T-helper 1 cell treated with Interleukin-12 subunit alpha and Interleukin-12 subunit beta and Interleukin-4 antibody, amounts not matched to agents 30 ng/mL and 1 ng/mL, for 36 hours (primary cell): ENCODE measurements around the gene PDGFC. TPM values are rescaled to one million over a fixed set of nuclear protein-coding genes. Genes with fewer than 3 reads are reported as not detected.
"Not testable (repeated sequence)": the region's sequence is repeated elsewhere in the genome, so short reads cannot be mapped to it uniquely, and the experiment has no call there.

ENCODE experiments used
- intact Hi-C: fragments of 100-400 bp; cut with micrococcal nuclease; formaldehyde crosslinking; loops from one replicate; pipeline ENCODE4 v1.15.1; 2024
- total RNA-seq: library from RNA; stranded (reverse); gene quantifications from 2 replicates; pipeline ENCODE4 v1.2.3, GENCODE V29; 2022

Gene PDGFC
- total RNA-seq, 1 donor from 2014 or later = not detected

DNA sequence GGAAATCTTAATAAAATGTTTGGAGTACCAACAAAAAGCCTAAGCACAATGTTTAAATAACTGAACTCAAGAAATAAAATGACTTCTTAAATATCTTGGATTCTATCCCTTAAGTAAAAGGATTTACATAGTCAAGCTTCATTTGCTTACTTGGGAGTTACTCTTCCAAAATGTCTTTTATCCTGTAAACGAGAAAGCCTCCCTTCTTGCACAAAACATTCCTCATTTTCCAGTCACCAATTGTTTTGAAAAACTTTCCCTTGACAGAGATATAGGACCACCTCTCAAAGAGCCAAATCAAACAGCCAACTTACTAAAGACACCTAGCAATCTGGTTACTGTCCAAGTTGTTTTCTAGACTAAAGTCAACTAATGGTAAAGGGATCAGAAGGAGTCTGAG, 18.6 kb downstream of the PDGFC start:
- intact Hi-C loops = no loop called here

DNA sequence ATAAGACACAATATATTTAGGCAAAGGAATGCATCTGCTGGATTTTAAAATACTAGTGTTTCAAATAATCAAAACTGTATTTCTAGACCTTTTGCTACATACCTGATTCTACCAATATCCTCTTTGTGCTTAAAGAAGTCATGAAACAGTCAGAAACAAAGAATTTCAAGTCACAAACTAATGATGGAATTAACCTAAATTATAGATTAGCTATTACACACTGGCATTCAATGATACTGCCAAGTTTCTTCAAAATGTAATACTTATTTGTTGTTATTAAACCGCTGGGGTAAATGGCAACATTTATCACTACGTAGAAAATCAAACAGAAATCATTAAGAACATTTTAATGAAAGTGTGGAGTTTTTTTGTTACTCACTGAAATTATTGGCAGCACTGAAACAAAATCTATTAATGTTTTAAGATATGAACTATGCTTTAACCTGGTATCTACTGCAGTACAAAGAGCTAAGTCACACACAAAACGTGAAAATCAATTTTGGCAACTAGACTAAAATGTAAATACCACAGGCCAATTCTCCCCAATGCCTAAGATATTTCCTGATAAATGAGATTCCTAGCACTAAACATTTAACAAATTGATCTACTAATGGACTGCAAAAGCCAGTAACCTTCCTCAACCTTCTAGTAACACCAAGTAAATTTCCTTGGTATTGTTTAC, 19.4 kb downstream of the PDGFC start:
- intact Hi-C loops = no loop called here

DNA sequence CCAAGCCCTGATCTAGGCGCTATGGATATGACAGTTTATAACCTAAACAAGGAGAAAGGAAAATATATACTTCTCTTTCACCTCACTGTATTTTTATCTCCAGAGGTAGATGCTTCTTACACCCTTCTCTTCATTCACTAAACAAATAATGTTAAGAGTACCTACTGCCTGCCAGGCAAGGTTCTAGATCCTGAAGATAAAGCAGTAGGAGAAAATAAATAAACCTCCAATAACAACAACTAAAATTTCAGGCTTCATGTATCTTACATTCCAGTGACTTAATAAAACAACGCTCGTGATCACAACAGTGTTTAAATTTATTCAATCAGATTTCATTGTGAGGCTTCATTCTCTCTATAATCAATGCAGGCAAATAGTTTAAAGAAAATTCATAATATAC, 20.7 kb downstream of the PDGFC start:
- intact Hi-C loops = no loop called here

DNA sequence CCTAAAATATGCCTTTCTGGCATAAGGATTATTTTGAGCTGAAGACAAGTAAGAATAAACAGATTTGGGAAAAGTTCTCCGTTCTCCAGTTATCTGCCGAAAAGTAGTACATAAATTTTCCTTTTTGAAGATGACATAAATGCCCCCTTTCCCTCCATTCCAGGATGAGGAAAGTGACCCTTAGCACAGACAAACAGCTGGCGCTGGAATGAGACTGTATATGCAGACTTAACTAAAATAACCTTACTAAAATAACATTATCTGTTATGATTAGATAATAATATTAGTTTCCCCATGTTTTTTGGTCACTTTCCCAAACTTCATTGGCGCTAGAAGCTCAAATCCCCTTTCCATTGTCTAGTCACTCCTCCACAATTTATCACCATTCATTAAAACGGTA, 21.5 kb downstream of the PDGFC start:
- intact Hi-C loops = no loop called here

DNA sequence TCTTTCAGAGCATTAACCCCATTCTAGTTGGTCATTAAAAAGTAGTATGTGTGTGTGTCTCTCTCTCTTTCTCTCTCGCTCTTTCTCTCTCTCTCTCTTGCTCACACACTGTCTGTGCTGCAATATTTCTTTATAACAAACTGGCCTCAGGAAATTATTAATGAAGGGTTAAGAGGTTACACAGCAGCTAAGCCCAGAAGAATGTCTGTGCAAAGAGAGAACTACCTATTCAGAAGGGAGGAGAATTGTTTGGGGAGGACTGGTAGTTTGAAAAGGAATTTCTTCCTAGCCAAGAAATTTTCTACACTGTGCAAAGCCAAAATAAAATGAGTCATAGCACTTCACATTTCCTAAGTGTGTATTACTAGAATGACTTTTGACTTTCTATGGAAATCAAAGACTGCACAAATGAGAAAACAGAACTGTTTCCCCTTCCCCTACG, 22.2 kb downstream of the PDGFC start:
- intact Hi-C loops = no loop called here

DNA sequence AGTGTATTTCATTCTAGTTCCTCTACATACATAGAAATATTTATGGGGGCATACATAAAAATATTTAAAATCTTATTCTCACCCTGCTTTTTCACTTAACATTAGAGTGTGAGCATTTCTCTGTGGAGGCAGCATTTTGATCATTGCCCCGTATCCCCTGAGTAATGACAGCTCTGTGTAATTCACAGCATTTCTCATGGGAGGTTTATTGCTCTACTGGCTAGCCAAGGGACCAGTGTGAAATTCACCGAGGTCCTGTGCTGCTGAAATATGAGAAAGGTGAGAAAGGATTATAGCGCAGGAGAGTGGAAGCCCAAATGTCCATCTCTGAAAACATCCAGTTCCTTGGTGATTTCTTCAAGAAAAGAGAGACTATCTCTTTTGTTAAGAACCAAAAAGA, 22.9 kb downstream of the PDGFC start:
- intact Hi-C loops = no loop called here

DNA sequence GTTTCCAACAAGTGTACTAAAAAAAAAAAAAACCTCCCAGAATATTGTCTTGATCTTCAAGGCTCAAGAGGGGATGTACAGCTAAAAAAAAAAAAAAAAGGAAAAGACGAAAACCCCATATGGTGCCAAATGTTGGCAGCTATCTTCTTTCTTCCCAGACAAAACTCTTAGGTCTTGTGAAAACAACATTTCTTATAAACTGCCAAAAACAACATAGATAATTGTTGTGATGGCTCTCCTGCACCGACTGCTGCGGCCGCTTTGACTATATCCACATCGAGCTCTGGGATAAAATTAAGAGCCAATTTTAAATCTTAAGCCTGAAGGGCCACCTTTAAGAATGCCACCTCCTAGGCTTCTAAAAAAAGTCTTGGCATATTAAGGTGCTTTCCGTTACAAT, 23.5 kb downstream of the PDGFC start:
- intact Hi-C loops = no loop called here

DNA sequence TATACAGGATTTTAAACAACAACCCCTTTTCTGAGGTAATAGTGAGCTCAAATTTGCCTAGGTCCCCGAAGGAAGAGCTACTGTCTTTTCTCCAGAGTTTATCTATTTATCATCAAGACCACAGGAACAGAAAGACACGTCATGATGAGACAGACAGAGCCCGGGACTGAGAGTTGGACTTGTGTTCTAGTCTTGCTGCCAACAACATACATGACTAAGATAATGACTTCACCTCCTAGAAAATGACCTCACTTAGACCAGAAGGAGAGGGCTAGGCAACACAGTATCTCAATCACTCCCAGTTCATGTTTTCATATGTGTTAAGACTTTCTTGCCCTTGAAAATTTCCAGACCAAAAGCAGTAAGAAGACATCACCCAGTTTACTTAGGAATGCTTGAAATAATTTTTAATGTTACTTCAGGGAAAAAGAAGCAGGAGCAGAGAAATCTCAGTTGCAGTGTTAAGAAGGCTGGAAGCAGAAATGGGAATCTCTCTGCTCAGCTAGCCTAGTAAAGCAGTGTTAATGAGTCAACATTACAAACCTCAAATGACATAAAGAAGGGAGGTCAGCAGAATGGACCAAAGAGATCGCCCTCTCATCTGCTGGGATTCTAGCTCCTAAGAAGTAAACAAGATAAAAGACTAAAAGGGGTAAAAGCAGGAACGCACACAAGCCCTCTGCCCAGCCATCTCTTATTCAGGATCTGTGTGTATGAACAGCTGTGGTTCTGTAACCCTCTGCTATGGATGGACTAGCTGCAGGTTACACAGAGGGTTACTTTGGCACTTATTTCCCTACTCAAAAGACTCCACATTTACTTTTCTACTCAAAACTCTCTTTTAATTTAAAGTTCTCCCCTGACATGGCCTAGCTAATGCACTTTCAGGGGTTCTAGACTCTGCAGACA, 24.8 kb downstream of the PDGFC start:
- intact Hi-C loops = no loop called here

DNA sequence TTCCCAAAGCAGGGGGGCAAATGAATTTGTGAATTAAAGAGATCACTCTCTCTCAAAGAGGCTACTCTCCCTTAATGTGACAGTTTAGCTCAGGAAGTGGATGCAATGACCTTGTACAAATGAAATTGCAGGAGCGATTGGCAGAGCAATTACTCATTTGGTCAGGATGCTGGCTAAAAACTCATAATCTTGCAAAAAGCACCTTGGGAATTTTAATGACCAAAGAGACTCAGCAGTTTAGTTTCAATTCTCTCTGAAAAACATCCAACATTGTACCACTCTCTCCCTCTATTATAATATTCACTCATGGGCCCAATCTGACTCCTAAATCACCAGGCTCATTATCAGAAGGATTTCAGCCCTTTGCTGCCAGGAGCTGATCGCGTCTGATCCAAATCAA, 26.1 kb downstream of the PDGFC start:
- intact Hi-C loops = no loop called here

DNA sequence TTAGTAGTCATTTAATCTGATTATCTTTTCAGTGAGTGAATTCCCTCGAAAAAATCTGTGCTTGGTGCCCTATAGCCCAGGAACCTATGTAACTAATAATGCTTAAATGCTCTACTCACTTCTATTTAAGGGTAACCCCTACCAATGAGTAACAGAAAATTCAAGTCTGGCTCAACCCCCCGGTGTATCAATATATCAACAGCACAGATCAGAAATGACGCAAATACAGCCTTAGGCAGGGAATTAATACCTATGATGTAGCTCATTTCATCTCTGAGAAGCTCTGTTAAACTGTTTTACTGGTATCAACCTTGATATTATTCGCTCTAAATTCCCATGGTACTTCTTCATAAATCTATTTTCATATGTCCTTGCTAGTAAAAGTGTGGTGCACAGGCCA, 28.6 kb downstream of the PDGFC start:
- intact Hi-C loops = no loop called here

DNA sequence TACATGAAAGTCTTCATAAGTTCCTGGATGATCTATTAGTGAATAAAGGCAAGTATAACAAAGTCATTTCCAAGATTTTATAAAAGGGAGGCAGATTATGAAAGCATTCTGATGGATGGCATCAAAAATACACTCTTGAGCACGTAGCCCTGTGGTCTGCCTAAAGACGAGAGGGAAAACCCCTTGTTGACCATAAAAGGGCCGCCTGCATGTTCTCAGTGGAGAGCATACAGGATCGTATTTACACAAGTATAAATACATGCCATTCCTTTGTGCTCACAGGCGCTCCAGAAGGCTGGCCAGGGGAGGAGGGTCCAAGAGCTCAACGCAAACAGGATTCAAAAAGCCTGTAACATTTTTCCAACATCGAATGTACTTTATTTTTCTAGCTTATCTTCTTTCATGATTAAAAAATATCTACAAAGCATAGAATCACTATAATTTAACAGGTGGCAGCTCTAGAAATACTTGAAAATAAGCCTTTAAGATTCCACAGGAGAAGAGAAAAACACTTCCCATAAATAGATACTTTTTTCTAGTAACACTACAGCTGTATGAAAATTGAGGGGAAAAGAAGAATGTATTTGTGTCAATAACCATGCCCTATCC, 29.6 kb downstream of the PDGFC start:
- intact Hi-C loops = no loop called here

DNA sequence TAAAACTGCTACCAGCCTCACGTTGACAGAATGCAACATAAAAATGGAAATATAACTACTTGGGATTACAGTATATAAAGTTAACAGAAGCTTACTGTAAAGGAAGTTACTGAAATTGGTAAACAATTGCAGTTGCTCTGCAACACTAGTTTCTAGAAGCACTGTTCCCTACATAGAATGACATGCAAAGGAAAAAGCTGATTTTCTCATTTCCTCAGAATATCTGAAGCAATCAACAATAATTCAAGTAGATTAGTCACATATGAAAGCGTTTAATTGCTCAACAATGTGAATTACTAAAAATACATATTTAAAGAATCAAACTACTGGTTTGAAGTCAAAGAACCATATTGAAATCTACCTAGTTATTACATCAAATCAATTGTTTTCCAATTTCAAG, 31.8 kb downstream of the PDGFC start:
- intact Hi-C loops = no loop called here

DNA sequence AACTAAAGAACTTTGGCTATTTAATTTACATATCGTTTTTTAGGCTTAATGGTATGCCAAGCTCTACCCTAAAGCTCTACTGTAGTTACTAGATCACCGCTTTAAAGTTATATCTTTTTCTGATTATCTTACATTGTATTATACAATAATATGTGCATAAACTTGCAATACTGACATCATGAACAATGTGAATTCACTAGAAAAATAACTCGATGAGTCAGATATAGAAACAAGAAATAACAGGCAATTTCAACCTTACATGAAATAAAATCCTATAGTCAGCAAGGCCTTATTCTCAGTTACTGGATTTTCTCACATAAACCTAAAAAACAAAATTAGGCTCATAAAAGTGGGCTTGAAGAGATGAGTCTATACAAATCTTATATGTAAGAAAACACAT, 32.5 kb downstream of the PDGFC start:
- intact Hi-C loops = no loop called here

DNA sequence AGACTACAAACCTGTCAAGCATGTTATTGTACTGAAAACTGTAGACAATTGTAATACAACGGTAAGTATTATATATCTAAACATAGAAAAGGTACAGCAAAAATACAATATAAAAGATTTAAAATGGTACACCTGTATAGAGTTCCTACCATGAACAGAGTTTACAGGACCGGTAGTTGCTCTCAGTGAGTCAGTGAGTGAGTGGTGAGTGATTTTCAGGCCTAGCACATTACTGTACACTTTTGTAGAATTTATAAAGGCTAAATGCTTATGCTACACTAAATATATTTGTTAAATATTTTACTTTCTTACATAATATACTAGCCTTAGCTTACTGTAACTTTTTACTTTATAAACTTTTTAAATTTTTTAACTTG, 37.4 kb downstream of the PDGFC start:
- intact Hi-C loops = no loop called here

DNA sequence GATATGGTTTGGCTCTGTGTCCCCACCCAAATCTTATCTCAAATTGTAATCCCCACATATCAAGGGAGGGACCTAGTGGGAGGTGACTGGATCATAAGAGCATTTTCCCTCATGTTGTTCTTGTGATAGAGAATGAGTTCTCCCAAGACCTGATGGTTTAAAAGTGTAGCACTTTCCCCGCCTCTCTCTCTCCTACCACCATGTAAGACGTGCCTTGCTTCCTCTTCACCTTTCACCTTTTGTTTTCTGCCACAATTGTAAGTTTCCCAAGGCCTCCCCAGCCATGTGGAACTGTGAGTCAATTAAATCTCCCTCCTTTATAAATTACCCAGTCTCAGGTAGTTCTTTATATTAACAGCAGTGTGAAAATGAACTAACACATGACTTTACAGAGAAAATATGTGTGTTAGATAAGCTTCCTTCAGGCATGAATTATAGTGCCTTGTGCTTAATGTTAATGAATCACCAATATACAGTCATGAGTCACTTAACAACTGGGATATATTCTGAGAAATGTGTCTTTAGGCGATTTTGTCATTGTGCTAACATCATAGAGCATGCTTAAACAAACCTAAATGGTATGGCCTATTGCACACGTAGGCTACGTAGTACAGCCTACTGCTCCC, 37.9 kb downstream of the PDGFC start:
- intact Hi-C loops = no loop called here

DNA sequence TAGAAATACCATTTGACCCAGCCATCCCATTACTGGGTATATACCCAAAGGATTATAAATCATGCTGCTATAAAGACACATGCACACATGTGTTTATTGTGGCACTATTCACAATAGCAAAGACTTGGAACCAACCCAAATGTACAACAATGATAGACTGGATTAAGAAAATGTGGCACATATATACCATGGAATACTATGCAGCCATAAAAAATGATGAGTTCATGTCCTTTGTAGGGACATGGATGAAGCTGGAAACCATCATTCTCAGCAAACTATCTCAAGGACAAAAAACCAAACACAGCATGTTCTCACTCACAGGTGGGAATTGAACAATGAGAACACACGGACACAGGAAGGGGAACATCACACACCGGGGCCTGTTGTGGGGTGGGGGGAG, 39.2 kb downstream of the PDGFC start:
- intact Hi-C loops = not testable (repeated sequence)

DNA sequence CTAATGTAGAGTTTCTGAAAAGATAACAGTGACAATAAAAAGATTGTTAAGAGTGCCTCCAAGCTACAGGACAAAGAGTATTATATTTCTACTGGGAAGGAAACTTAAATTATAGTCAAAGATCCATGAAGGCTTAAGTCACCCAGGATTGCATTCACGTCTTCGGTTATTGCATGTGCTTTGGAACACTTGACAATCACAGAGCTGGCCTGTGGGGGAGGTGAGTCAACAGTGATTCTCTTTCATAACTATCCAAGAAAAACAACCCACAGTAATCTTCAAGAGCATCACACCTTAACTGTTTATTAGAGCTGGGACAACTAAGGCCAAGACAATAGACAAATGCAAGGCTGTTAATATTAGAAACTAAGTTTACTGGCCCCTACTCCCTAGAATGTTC, 40.3 kb downstream of the PDGFC start:
- intact Hi-C loops = no loop called here

DNA sequence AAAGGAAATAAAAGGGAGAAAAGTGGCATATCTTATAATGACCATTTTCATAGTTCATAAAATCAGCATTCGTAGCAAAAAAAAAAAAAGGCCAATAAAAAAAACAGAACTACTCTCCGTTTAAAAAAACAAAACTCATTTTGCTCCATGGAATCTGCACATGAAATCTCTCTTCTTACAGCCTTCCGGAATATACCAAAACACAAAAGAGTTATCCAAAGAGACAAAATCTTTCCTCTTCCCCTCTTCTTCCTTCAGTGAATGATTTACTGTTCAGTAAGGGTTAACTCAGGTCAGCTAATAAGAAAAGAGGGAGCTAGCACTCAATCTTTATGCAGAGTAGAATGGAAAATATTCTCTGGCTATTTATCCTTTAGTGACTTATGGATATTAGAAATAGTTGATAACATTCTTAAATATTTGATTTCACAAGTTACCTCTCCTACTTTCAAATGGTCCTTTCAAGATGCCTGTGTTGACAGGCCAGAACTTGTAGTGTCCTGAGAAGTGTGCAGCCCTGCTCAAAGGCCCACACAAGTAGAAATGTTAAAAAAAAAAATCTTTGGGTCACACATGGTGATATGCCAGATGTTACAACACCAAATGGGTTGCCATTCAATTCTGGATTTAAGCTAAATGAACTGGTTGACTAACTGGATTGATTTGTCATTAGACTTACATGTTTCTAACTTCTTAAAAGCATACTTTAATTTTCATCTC, 42.1 kb downstream of the PDGFC start:
- intact Hi-C loops = no loop called here

DNA sequence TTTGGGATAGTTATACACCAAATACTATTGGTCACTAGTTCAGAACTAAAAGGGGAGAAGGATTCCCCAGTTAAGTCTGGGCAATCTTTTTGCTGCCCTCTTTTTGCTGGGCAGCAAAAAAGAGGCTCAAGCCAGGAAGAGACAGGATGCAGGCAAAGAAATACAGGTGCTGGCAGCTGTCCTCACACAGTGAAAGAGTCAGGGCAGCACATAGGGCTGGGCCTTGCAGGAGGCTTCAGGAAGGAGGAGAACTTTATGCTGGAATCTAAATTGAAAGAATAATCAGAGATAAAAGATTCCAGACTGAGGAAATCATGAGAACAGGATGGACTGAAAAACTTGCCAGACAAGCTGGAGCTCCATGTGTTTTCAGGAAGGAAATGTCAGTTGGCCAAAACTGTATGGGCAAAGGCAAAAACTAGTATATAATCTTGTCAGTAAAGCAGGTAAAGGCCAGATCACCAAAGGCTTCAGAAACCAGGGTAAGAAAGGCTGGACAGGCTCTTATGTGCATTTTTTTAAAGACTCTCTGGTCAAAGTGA, 46.8 kb downstream of the PDGFC start:
- intact Hi-C loops = no loop called here

DNA sequence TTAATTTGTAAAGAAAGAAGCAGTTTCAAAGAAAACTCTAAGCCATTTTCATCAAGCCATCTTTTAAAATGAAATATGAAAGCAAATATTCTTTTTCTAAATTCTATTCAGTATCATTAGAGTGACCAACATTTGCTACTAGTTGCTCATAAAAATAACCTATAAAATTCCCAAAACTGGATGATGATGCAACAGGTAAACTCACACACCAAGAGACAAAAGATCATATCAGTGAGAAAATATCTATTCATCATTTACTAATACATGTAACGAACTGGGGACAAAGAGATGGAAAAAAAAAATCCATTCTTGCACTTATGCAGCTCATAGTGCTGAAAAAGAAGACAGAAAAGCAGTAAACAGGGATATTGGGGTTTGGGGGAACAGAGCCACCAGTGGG, 48.1 kb downstream of the PDGFC start:
- intact Hi-C loops = no loop called here

DNA sequence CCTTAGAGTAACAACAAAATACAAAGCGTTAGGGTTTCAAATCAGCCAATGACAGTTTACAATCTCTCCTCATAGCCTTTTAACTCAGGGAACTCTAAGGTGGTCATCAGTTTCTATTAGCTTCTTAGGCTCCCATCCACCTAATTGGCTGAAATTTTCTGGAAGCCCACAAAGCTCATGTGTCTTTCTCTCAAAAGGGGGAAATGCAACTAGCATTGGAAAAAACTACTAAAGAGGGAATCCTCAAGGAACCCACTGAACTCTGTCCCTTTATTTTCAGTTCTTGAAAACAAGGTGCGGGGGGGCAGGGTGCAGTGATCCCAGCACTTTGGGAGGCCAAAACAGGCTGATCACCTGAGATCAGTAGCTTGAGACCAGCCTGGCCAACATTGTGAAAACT, 56.4 kb downstream of the PDGFC start:
- intact Hi-C loops = no loop called here
